ENCODE data around the gene TRIM52.

TRIM52 gene

GRCh38 chr5:181255836-181256578 lies 4.9 kb downstream of the TRIM52 start:
- no peak for TF ChIP-seq TAF1 (IDR thresholded peaks at IDR 0.05; ENCODE audit: borderline replicate concordance, insufficient read depth, low read length)
- no peak for TF ChIP-seq SIN3A (IDR thresholded peaks at IDR 0.05; ENCODE audit: borderline replicate concordance, insufficient read depth, low read length)
- TF ChIP-seq, protein P1, sequence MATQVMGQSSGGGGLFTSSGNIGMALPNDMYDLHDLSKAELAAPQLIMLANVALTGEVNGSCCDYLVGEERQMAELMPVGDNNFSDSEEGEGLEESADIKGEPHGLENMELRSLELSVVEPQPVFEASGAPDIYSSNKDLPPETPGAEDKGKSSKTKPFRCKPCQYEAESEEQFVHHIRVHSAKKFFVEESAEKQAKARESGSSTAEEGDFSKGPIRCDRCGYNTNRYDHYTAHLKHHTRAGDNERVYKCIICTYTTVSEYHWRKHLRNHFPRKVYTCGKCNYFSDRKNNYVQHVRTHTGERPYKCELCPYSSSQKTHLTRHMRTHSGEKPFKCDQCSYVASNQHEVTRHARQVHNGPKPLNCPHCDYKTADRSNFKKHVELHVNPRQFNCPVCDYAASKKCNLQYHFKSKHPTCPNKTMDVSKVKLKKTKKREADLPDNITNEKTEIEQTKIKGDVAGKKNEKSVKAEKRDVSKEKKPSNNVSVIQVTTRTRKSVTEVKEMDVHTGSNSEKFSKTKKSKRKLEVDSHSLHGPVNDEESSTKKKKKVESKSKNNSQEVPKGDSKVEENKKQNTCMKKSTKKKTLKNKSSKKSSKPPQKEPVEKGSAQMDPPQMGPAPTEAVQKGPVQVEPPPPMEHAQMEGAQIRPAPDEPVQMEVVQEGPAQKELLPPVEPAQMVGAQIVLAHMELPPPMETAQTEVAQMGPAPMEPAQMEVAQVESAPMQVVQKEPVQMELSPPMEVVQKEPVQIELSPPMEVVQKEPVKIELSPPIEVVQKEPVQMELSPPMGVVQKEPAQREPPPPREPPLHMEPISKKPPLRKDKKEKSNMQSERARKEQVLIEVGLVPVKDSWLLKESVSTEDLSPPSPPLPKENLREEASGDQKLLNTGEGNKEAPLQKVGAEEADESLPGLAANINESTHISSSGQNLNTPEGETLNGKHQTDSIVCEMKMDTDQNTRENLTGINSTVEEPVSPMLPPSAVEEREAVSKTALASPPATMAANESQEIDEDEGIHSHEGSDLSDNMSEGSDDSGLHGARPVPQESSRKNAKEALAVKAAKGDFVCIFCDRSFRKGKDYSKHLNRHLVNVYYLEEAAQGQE (IDR thresholded peaks at IDR 0.05; ENCODE audit: insufficient read depth in 1 of 2, low read depth in 2 of 2, low read length in 2 of 2): no peak
- TF ChIP-seq POLR2AphosphoS5 (IDR thresholded peaks at IDR 0.05; ENCODE audit: low read depth, low read length): no peak
- TF ChIP-seq FOXP2 (optimal IDR thresholded peaks at IDR 0.05; ENCODE audit: borderline replicate concordance, extremely low read depth, extremely low read length, insufficient read depth): no peak

- TF ChIP-seq, protein P1 (IDR thresholded peaks at IDR 0.05; ENCODE audit: insufficient read depth in 1 of 2, low read depth in 2 of 2, low read length in 2 of 2): no peak
- TF ChIP-seq TAF1 (IDR thresholded peaks at IDR 0.05; ENCODE audit: borderline replicate concordance, insufficient read depth, low read length): no peak
Measured at GRCh38 chr5:181255276-181255675, 5.7 kb downstream of the TRIM52 start.

GRCh38 chr5:181248277-181248676 lies 12.7 kb downstream of the TRIM52 start:
- no peak for TF ChIP-seq POLR2AphosphoS5 (IDR thresholded peaks at IDR 0.05; ENCODE audit: low read depth, low read length)
- TF ChIP-seq, protein P1 (IDR thresholded peaks at IDR 0.05; ENCODE audit: insufficient read depth in 1 of 2, low read depth in 2 of 2, low read length in 2 of 2): no peak
- TF ChIP-seq FOXP2 (optimal IDR thresholded peaks at IDR 0.05; ENCODE audit: borderline replicate concordance, extremely low read depth, extremely low read length, insufficient read depth): no peak
- no peak for TF ChIP-seq SIN3A (IDR thresholded peaks at IDR 0.05; ENCODE audit: borderline replicate concordance, insufficient read depth, low read length)
- TF ChIP-seq TAF1 (IDR thresholded peaks at IDR 0.05; ENCODE audit: borderline replicate concordance, insufficient read depth, low read length): no peak

DNA sequence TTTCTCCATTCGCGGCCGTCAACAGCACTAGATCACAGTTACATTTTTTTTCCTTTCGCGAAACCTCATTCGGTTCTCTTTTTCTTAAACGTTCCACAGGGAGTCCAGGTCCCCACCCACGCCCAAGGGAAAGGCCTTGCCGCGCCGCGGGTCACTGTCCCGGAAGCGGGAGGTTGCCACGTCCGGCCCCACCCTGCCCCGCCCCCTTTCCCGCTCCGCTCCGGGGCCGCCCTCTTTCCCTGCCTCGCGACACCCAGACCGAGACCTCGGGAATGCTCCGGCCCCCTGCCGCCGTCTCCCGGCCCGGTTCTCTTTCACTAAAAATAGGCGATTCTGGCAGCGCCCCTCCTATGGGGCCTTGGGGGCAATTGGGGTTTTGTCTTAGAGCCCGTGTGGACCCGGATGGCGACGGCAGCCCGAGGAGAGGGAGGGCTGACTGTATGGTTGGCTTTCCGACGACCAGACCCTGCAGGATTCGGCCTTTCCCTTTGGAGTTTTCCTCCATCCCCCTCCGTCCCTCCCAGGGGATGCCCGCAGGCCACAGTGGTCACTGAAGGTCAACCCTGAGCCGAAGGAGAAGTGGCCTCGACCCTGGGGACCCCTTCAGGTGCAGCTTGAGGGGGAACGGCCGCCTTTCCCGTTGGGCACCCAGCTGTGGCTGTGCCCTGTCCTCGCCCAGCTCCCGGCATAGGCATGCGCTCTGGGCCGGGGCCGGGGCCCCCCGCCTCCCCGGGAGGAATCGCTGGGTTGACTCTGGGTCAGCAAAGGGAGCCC lies 14.5 kb downstream of the TRIM52 start:
- TF ChIP-seq, protein P1 (IDR thresholded peaks at IDR 0.05; ENCODE audit: insufficient read depth in 1 of 2, low read depth in 2 of 2, low read length in 2 of 2): no peak; a peak in 1 of 4 replicates
- TF ChIP-seq TAF1 (IDR thresholded peaks at IDR 0.05; ENCODE audit: borderline replicate concordance, insufficient read depth, low read length) (peak; percentile 51; the same call in 1 of the 2 replicates), SIN3A (IDR thresholded peaks at IDR 0.05; ENCODE audit: borderline replicate concordance, insufficient read depth, low read length) (peak; percentile 79; the same call in 1 of the 2 replicates), FOXP2 (optimal IDR thresholded peaks at IDR 0.05; ENCODE audit: borderline replicate concordance, extremely low read depth, extremely low read length, insufficient read depth) (peak; percentile 51), POLR2AphosphoS5 (IDR thresholded peaks at IDR 0.05; ENCODE audit: low read depth, low read length) (peak; percentile 88)

Data from PFSK-1 (cell line).